ENCODE results near the gene IGFBP4. TPM values are rescaled to one million over a fixed set of nuclear protein-coding genes. Genes with fewer than 3 reads are reported as not detected.

The IGFBP4 gene
- total and polyA plus RNA-seq, 2 of the 13 experiments (the other 11 are each of a cell fraction or from before 2014, with no cell fraction given) = 4.1 to 49.0 TPM

GRCh38 chr17:40468560-40468959 is 25.3 kb downstream of the IGFBP4 start:
- Histone ChIP-seq H3K27me3 (ENCODE audit: control insufficient read depth in 1 of 2, insufficient read depth in 2 of 2, low read length in 2 of 2) (peaks cover 2 to 28% of the 10 kb centered on the region in 2 experiments; a peak in 4 of 5 replicates), H3K79me2 (ENCODE audit: insufficient read depth, low read length) (no peaks in the 10 kb centered on the region), H3K4me3 (replicated peaks in 1 of 3; ENCODE audit: insufficient read depth in 1 of 3, low read depth in 2 of 3, low read length in 3 of 3) (no peak overlapping the region), H3K27ac (ENCODE audit: extremely low read length, insufficient read depth, low read length) (no peak overlapping the region), H3K4me2 (ENCODE audit: low read depth, low read length) (no peak overlapping the region), H3K9me3 (ENCODE audit: low read length) (no peaks in the 10 kb centered on the region), H3K36me3 (replicated peaks in 1 of 2; ENCODE audit: control insufficient read depth in 1 of 2, insufficient read depth in 2 of 2, low read length in 2 of 2) (no peaks in the 10 kb centered on the region), H2AFZ (ENCODE audit: low read length) (no peak overlapping the region), H3K4me1 (ENCODE audit: insufficient read depth, low read length) (peaks cover 33% of the 10 kb centered on the region), H3K9ac (ENCODE audit: insufficient read depth, low read depth, low read length) (no peak overlapping the region), H4K20me1 (ENCODE audit: insufficient read depth, low read length) (no peaks in the 10 kb centered on the region)
- WGBS (ENCODE audit: low lambda C conversion rate) = 71% methylated on average over 7 of the region's 7 CpGs
- DNase-seq (ENCODE audit: low spot score) = no peak
- no TSS peak for BruUV-seq (replicated peaks)
- in situ Hi-C loops (cut with HindIII; ENCODE audit: extremely low pct_ligation_motif_present, low pct_unique_long_range_greater_than_20kb) = no loop called here
- POLR2A ChIA-PET = interaction anchor here (1.1 kb wide), 1 partner anchor 19 kb away, joined by 3 read pairs; no protein-coding TSS in a partner anchor
- CTCF ChIA-PET (ENCODE audit: low intra/inter-chr PET ratio, low total read pairs) = no interaction called here
- FAIRE-seq = no peak
- intact Hi-C loops (cut with micrococcal nuclease; ENCODE audit: unreplicated experiment) = no loop called here
- no peak for ATAC-seq
- TF ChIP-seq FIP1L1 (IDR thresholded peaks at IDR 0.05; ENCODE audit: borderline replicate concordance, insufficient read depth, low read depth, low read length) (no peak), ZNF362 (CRISPR knock-in tag; IDR thresholded peaks at IDR 0.05; ENCODE audit: borderline replicate concordance) (no peak), ZNF773 (CRISPR knock-in tag; IDR thresholded peaks at IDR 0.05; ENCODE audit: borderline replicate concordance) (no peak), ZNF816 (CRISPR knock-in tag; IDR thresholded peaks at IDR 0.05; ENCODE audit: borderline replicate concordance) (no peak), ZNF678 (CRISPR knock-in tag; IDR thresholded peaks at IDR 0.05) (no peak)

DNA sequence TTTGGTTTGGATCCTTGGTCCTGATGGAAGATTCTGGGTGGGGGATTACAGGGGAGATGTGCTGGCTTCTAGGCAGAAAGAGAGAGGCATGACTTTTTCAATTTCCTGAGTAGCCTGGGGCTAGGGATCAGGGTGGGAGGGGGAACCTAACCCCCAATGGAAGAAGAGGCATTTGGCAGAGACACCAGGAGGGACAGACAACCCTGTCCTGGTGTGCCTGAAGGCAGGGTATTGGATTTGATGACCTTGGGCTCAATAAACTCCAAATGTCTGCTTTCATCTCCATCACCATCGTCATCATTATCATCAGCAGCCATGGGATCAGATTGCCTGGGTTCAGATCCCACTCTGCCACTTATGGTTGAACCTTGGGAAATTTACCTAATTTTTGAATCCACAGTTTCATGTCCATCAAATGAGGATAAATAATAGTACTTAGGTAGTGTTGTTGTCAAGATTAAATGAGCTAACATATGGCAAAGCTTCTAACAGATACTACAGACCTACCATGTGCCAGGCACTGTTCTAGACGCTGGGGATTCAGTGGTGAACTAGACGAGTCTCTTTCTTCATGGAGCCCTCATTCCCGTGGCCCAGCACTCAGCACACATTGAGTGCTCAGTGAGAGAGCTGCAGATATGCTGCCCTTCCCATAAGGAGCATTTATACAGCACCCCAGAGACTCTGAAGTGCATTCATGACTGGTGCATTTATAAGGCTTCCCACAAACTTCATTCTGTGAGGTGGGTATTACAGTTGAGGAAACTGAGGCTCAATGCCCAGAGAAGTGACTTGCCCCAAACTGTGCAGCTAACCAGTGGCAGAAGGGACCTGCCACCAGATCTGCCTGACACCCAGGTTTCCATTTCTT is 26.8 kb downstream of the IGFBP4 start:
- no peaks in the 10 kb centered on the region for H3K36me3 ChIP-seq (replicated peaks in 1 of 2; ENCODE audit: control insufficient read depth in 1 of 2, insufficient read depth in 2 of 2, low read length in 2 of 2)
- no peak for ATAC-seq
- no peak overlapping the region for H3K4me3 ChIP-seq (replicated peaks in 1 of 3; ENCODE audit: insufficient read depth in 1 of 3, low read depth in 2 of 3, low read length in 3 of 3)
- in situ Hi-C loops (cut with HindIII; ENCODE audit: extremely low pct_ligation_motif_present, low pct_unique_long_range_greater_than_20kb) = no loop called here
- BruUV-seq (replicated peaks) = no TSS peak
- FAIRE-seq = no peak
- peaks cover 41% of the 10 kb centered on the region for H3K4me1 ChIP-seq (ENCODE audit: insufficient read depth, low read length)
- H4K20me1 ChIP-seq (ENCODE audit: insufficient read depth, low read length) = no peaks in the 10 kb centered on the region
- H3K27me3 ChIP-seq (ENCODE audit: control insufficient read depth in 1 of 2, insufficient read depth in 2 of 2, low read length in 2 of 2) = peaks cover 0 to 16% of the 10 kb centered on the region in 2 experiments; a peak in 2 of 5 replicates
- no peaks in the 10 kb centered on the region for H3K79me2 ChIP-seq (ENCODE audit: insufficient read depth, low read length)
- no peak overlapping the region for H3K9ac ChIP-seq (ENCODE audit: insufficient read depth, low read depth, low read length)
- 47% methylated on average over 4 of the region's 4 CpGs for WGBS (ENCODE audit: low lambda C conversion rate)
- no peaks in the 10 kb centered on the region for H3K9me3 ChIP-seq (ENCODE audit: low read length)
- intact Hi-C loops (cut with micrococcal nuclease; ENCODE audit: unreplicated experiment) = no loop called here
- ChIA-PET CTCF (ENCODE audit: low intra/inter-chr PET ratio, low total read pairs) (no interaction called here), POLR2A (no interaction called here)
- H3K27ac ChIP-seq (ENCODE audit: extremely low read length, insufficient read depth, low read length) = no peak overlapping the region
- H2AFZ ChIP-seq (ENCODE audit: low read length) = no peak overlapping the region
- H3K4me2 ChIP-seq (ENCODE audit: low read depth, low read length) = no peak overlapping the region
- no peak for DNase-seq (ENCODE audit: low spot score)
- TF ChIP-seq, protein P1, sequence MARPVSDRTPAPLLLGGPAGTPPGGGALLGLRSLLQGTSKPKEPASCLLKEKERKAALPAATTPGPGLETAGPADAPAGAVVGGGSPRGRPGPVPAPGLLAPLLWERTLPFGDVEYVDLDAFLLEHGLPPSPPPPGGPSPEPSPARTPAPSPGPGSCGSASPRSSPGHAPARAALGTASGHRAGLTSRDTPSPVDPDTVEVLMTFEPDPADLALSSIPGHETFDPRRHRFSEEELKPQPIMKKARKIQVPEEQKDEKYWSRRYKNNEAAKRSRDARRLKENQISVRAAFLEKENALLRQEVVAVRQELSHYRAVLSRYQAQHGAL (CRISPR knock-in tag; IDR thresholded peaks at IDR 0.05; ENCODE audit: not compliant biosample characterization) = no peak
- no peak for TF ChIP-seq ATRX (CRISPR knock-in tag; IDR thresholded peaks at IDR 0.05; ENCODE audit: borderline replicate concordance)
- TF ChIP-seq, protein P2, sequence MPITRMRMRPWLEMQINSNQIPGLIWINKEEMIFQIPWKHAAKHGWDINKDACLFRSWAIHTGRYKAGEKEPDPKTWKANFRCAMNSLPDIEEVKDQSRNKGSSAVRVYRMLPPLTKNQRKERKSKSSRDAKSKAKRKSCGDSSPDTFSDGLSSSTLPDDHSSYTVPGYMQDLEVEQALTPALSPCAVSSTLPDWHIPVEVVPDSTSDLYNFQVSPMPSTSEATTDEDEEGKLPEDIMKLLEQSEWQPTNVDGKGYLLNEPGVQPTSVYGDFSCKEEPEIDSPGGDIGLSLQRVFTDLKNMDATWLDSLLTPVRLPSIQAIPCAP (CRISPR knock-in tag; IDR thresholded peaks at IDR 0.05; ENCODE audit: low read depth) = no peak
- no peak for TF ChIP-seq MTA1 (CRISPR knock-in tag; IDR thresholded peaks at IDR 0.05; ENCODE audit: borderline replicate concordance)
- no peak for TF ChIP-seq ZNF317 (CRISPR knock-in tag; IDR thresholded peaks at IDR 0.05)
- TF ChIP-seq ZNF790 (CRISPR knock-in tag; IDR thresholded peaks at IDR 0.05; ENCODE audit: borderline replicate concordance) = no peak
- TF ChIP-seq RAD21 (CRISPR knock-in tag; IDR thresholded peaks at IDR 0.05) = no peak
- TF ChIP-seq ARID2 (CRISPR knock-in tag; IDR thresholded peaks at IDR 0.05; ENCODE audit: borderline replicate concordance) = no peak
- no peak for TF ChIP-seq POLR2AphosphoS2 (IDR thresholded peaks at IDR 0.05; ENCODE audit: low read depth, low read length)
- TF ChIP-seq EZH2 (conservative IDR thresholded peaks at IDR 0.05; ENCODE audit: low read depth, low read length) = no peak

Data from HepG2 (cell line).